Measurements from ENCODE around the gene HUWE1. TPM values are rescaled to one million over a fixed set of nuclear protein-coding genes. Genes with fewer than 3 reads are reported as not detected.

Gene HUWE1
- total RNA-seq, 1 experiment from 2014 or later = 274 TPM

GRCh38 chrX:53631156-53631555, 55.4 kb downstream of the HUWE1 start:
- Mint-ChIP-seq H3K4me1 (ENCODE audit: insufficient read depth, unreplicated experiment) (no peaks in the 10 kb centered on the region), H3K27ac (ENCODE audit: low read depth, unreplicated experiment) (no peak overlapping the region), H3K4me3 (ENCODE audit: unreplicated experiment) (no peak overlapping the region), H3K36me3 (ENCODE audit: insufficient read depth, unreplicated experiment) (peaks cover 77% of the 10 kb centered on the region), H3K9me3 (ENCODE audit: unreplicated experiment) (no peaks in the 10 kb centered on the region), H3K27me3 (ENCODE audit: insufficient read depth, unreplicated experiment) (peaks cover 99% of the 10 kb centered on the region)
- BruUV-seq (replicated peaks) = no TSS peak
- intact Hi-C loops (cut with micrococcal nuclease) = no loop called here
- ChIA-PET CTCF (interaction anchor here (0.7 kb wide), 1 partner anchor 15 kb away, joined by 3 read pairs; no protein-coding TSS in a partner anchor), POLR2A (interaction anchor here (0.6 kb wide), 1 partner anchor 700 kb away, joined by 3 read pairs; no protein-coding TSS in a partner anchor)
- no peak for DNase-seq (ENCODE audit: unreplicated experiment)
- TF ChIP-seq CTCF (IDR thresholded peaks at IDR 0.05; ENCODE audit: unreplicated experiment) = no peak

GRCh38 chrX:53630261-53630660, 56.3 kb downstream of the HUWE1 start:
- Mint-ChIP-seq H3K27ac (ENCODE audit: low read depth, unreplicated experiment) (no peak overlapping the region), H3K4me3 (ENCODE audit: unreplicated experiment) (no peak overlapping the region), H3K4me1 (ENCODE audit: insufficient read depth, unreplicated experiment) (no peaks in the 10 kb centered on the region), H3K9me3 (ENCODE audit: unreplicated experiment) (no peaks in the 10 kb centered on the region), H3K36me3 (ENCODE audit: insufficient read depth, unreplicated experiment) (peaks cover 80% of the 10 kb centered on the region), H3K27me3 (ENCODE audit: insufficient read depth, unreplicated experiment) (peaks cover 90% of the 10 kb centered on the region)
- BruUV-seq (replicated peaks) = no TSS peak
- no peak for DNase-seq (ENCODE audit: unreplicated experiment)
- intact Hi-C loops (cut with micrococcal nuclease) = no loop called here
- ChIA-PET CTCF (no interaction called here), POLR2A (interaction anchor here (0.6 kb wide), 1 partner anchor 700 kb away, joined by 3 read pairs; no protein-coding TSS in a partner anchor)
- no peak for TF ChIP-seq CTCF (IDR thresholded peaks at IDR 0.05; ENCODE audit: unreplicated experiment)

GRCh38 chrX:53622431-53622830, 64.1 kb downstream of the HUWE1 start:
- ChIA-PET CTCF (no interaction called here), POLR2A (no interaction called here)
- DNase-seq (ENCODE audit: unreplicated experiment) = no peak
- no TSS peak for BruUV-seq (replicated peaks)
- Mint-ChIP-seq H3K27me3 (ENCODE audit: insufficient read depth, unreplicated experiment) (peaks cover 78% of the 10 kb centered on the region), H3K4me1 (ENCODE audit: insufficient read depth, unreplicated experiment) (no peaks in the 10 kb centered on the region), H3K36me3 (ENCODE audit: insufficient read depth, unreplicated experiment) (peaks cover 74% of the 10 kb centered on the region), H3K4me3 (ENCODE audit: unreplicated experiment) (no peak overlapping the region), H3K27ac (ENCODE audit: low read depth, unreplicated experiment) (no peak overlapping the region), H3K9me3 (ENCODE audit: unreplicated experiment) (no peaks in the 10 kb centered on the region)
- no peak for TF ChIP-seq CTCF (IDR thresholded peaks at IDR 0.05; ENCODE audit: unreplicated experiment)
- intact Hi-C loops (cut with micrococcal nuclease) = no loop called here

- no TSS peak for BruUV-seq (replicated peaks)
- ChIA-PET POLR2A (no interaction called here), CTCF (no interaction called here)
- DNase-seq (ENCODE audit: unreplicated experiment) = no peak
- Mint-ChIP-seq H3K27me3 (ENCODE audit: insufficient read depth, unreplicated experiment) (peaks cover 78% of the 10 kb centered on the region), H3K4me3 (ENCODE audit: unreplicated experiment) (no peak overlapping the region), H3K36me3 (ENCODE audit: insufficient read depth, unreplicated experiment) (peaks cover 74% of the 10 kb centered on the region), H3K27ac (ENCODE audit: low read depth, unreplicated experiment) (no peak overlapping the region), H3K4me1 (ENCODE audit: insufficient read depth, unreplicated experiment) (no peaks in the 10 kb centered on the region), H3K9me3 (ENCODE audit: unreplicated experiment) (no peaks in the 10 kb centered on the region)
- no peak for TF ChIP-seq CTCF (IDR thresholded peaks at IDR 0.05; ENCODE audit: unreplicated experiment)
- intact Hi-C loops (cut with micrococcal nuclease) = no loop called here
Measured at GRCh38 chrX:53621418-53621986, 65.0 kb downstream of the HUWE1 start.

Data from MCF 10A (cell line).